Right lung (tissue), 5 donors: ENCODE measurements around the gene AAK1. TPM values are rescaled to one million over a fixed set of nuclear protein-coding genes. Genes with fewer than 3 reads are reported as not detected.

Experiments used
- DNase-seq, 2 donors: peaks; one replicate each; pipeline ENCODE4 v3.0.0-alpha.2; 2013
- polyA plus RNA-seq, 5 donors: library from polyadenylated mRNA; unstranded; fragments of 120-200 nt; gene quantifications; one replicate each; pipeline versions ENCODE4 v1.2.1 to v1.2.3, GENCODE V29; 2013; ENCODE audit warnings: inconsistent platforms in 1 of 5, low replicate concordance in 1 of 5; ENCODE audit not compliant: insufficient read length in 5 of 5, insufficient read depth in 1 of 5

AAK1 gene
- polyA plus RNA-seq, 5 donors: 15.9 to 19.9 (median 19.1) TPM

- DNase-seq: no peak
These were observed 98.6 kb downstream of the AAK1 start for GRCh38 chr2:69544951-69545350.

DNA sequence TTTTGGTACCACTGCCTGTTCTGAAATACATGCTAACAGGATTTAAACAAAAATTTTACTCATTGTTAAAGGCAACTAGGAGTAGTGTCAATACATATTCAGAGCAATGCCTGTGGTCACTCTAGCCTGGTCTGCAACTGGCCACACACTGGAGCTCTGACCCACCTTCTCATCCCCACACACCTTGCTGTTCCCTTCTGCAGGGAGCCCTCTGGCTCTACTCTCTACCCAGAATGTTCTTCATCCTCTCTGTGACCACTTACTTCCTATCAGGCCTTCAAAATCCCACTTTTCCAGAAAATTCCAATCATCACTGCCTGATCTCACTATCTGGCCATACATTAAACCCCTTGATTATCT lies 104.0 kb downstream of the AAK1 start:
- no peak for DNase-seq

DNA sequence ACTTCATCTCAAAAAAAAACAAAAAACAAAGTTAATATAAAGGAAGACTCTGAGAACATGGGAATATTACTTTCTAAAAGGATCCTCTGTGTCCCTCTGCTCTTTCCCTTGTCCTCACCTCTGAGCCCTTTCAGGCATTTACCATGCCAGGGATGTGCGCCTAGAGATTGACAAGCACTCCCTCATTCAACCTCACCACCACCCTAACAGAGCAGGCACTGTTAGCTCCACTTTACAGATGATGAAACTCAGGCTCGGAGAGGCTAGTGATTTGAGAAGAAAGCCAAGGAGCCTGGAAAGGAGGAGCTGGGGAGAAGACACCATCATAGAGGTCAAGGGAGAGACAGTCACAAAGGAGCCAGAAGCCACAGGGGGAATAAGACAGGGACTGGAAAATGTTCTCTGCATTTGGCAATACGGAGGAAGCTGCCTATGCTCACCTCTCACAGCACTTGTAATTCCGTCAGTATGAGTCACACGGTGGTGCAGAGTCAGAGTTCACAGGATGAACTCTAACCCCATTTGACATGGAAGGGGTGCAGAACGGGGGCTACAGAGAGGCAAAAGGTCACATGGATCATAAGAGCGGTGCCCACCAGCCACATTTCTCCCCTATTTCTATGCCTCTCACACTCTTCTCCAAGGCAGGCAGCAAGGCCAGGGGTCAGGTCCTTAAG lies 104.5 kb downstream of the AAK1 start:
- DNase-seq: no peak

GRCh38 chr2:69538249-69538648 lies 105.3 kb downstream of the AAK1 start:
- no peak for DNase-seq

DNA sequence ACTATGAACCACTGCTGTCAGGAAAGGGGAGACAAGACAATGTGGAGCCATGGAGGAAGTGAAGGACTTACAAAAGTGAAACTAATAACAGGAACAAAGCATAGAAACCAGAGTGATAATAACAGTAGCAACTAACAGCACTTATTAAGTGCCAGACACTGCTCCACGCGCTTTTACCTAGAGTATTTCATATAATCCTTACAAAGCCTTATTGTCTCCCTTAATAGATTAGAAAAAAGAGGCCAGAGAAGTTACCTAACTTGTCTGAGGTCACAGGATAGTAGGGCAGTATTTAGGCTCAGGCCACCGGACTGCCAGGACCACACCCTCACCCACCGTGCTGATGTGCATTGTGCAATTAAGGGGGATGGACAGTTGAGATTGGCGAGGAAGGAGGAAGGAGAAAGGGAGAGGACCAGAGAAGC lies 107.7 kb downstream of the AAK1 start:
- DNase-seq: no peak

DNA sequence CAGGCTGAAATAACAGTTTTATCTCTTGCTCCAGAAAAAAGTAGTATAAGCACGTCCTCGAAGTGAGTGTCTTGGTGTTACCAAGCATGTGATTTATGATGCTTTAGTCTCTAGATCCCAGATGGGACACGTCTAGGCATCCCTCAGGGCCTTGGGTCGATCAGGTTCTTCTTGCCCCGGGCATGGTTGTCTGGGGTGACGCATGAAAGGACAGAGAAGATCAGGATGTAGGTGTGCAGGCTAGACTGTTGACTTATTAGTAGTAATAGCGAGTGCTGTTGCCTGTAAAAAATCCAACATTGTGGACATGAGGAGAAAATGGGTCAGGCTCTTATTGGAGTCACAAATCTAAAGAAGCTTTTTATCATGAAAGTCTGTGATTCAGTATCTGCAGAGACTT lies 112.4 kb downstream of the AAK1 start:
- no peak for DNase-seq

DNA sequence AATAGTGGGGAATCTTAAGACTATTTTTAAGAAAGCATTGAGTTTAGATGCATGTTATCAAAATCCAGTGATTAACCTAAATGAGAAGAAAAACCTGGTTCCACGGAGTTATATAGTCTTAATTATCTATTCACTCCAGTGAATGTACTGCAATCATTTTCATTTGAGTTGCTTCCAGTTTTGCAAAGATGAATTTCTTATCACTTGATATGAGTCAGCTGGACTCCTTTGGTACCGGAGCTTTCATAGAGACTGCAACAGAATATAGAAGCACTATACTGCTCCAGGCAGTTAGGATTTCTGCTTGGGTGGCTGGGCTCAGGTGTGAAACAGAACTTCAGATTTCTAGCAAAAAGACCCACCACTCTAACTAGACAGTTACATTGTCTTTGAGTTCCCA lies 114.1 kb downstream of the AAK1 start:
- peak; percentile 38 to 46 for DNase-seq

- DNase-seq: no peak
These were observed 118.3 kb downstream of the AAK1 start for GRCh38 chr2:69525261-69525660.

DNA sequence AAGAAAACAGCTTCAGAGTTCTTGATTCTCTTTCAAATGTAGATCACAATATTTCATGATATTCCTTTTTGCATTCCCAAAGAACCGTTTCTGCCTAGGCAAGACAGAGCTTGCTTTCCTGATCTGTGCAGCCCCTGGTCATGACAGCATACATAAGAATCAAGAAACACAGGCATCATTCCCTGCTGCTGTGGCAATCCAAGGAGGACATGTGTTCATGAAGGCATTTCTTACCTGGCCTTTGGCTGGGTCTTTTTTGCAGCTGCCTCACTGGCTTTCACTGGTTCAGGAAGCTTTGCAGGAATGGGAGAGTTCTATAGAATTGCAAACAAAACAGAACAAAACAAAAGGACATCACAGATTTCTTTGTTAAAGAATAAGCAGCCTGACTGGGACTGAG lies 118.7 kb downstream of the AAK1 start:
- DNase-seq: no peak

DNA sequence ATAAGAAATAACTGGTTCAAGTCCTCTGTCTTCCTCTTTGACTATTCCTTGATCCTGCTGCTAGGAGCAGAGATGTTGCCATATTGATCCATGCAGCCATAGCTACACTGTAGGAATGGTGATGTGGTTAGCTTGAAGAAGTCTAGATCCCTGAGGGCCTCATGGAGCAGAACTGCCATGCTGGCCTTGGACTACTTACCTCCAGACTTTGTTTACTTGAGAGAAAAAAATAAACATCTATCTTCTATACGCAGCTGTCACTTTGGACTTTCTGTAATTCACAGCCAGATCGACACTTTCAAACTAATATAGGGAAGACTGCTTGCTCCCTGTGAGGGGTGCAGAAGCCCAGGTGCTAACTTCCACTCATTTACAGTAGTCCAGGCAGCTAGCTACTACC lies 121.8 kb downstream of the AAK1 start:
- DNase-seq: no peak

GRCh38 chr2:69518841-69519240 lies 124.7 kb downstream of the AAK1 start:
- DNase-seq: no peak

GRCh38 chr2:69517410-69517809 lies 126.1 kb downstream of the AAK1 start:
- DNase-seq: no peak

DNA sequence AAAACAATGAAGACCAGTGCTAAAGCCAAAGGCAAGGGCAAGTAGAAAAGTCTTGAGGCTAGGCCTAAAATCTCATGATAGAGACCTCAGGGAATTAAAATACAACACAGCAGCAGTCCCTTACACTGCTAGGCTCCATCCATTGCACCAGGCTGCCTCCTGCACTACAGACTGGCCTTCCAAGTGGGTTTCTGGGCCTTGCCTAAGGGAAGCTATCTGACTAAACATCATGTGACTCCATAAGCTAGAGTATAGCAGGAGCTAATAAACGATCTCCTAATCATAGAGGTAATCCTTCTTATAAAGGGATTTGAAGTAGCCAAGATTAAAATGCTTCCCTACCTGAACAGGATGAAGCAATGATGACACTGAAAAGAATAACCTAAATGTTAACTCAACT lies 128.7 kb downstream of the AAK1 start:
- DNase-seq: no peak

DNA sequence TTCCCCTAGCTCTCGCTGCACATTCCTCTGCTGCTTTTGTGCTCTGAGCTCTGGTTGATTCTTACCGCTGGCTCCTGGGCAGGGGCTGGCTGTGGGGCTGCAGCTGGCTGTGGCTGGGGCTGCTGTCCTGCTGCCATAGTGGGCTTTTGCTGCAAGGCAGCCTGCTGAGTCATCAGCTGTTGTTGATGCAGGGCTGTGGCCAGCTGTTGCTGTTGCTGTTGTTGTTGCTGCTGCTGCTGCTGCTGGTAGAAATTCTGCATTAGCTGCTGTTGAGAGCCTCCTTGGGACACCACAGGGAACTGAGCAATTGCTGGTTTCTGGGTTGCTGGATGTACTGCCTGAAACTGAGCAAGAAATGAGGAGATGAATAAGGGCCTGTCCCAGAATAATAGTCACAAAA lies 129.1 kb downstream of the AAK1 start:
- DNase-seq: peak; percentile 38 to 39

- DNase-seq: no peak
These were observed 131.1 kb downstream of the AAK1 start for GRCh38 chr2:69512446-69512845.

DNA sequence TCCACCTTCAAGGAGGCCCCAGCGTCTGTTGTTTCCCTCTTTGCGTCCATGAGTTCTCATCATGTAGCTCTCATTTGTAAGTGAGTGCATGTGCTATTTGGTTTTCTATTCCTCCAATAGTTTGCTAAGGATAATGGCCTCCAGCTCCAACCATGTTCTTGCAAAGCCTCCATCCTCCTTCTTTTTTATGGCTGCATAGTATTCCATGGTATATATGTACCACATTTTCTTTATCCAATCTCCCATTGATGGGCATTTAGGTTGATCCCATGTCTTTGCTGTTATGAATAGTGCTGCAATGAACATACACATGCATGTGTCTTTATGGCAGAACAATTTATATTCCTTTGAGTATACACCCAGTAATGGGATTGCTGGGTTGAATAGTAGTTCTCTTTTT lies 133.3 kb downstream of the AAK1 start:
- DNase-seq: no peak

- no peak for DNase-seq
These were observed 133.8 kb downstream of the AAK1 start for GRCh38 chr2:69509750-69510140.

GRCh38 chr2:69509011-69509749 lies 134.4 kb downstream of the AAK1 start:
- peak; percentile 25 to 40 for DNase-seq

GRCh38 chr2:69505710-69506109 lies 137.8 kb downstream of the AAK1 start:
- no peak for DNase-seq

DNA sequence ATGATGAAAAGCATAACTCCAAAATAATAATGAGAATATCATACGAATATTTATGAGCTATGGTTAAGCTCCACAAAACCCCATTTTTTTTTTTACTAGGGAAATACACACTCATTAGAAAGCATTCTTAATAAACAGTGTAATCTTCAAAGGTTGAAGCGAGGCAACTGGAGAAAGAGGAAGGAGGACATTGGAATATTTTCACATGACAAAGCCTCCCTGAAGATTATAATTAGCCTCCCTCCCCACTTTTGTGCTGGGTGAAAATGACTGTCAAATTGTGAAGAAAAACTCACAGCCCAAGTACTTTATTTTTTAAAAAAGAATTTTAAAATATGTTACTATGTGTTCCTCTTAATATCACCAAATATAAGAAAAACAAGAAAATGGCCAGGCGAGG lies 142.2 kb downstream of the AAK1 start:
- DNase-seq: no peak

DNA sequence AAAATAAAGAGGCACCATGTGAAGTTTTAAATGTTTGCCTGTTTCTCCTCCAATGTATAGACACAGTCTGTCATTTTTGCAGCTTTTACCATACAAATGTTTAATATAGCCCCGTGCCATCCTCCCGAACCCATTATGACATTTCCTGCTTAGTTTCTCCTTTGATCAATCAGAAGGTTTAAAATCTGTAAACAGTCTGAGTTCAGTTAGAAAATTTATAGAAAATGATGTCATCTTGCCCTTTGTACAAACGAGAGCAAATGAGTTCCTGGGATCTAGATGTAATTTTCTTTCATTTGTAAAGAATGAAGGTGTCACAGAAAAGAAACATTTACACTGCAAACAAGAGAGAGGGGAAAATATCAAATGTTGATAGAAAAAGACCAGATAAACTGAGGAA lies 143.6 kb downstream of the AAK1 start:
- no peak for DNase-seq

GRCh38 chr2:69499242-69499641 lies 144.3 kb downstream of the AAK1 start:
- no peak for DNase-seq

GRCh38 chr2:69495861-69496260 lies 147.7 kb downstream of the AAK1 start:
- DNase-seq: no peak

DNA sequence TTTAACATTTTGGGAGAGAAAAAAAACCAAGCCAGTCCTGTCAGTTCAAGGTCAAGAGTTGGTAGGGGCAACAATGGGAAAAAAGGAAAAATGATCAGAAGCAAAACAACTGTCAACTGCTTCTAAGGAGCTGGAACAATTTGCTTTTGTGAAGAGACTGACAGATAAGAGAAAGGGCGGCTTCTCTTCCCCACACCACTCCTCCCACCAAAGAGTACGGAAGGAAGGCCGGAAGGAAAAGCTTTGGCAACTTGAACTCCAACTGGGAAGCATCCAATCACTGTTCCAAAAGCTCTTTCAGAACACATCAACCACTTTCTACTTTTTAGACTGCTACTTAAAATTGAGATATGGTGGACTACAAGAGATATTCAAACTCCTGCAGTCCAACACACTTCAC lies 148.5 kb downstream of the AAK1 start:
- DNase-seq: no peak
